T-cell (primary cell): Measurements from ENCODE around the gene VSX2. TPM values are rescaled to one million over a fixed set of nuclear protein-coding genes. Genes with fewer than 3 reads are reported as not detected.

ENCODE experiments used
- ATAC-seq, 4 experiments: fragments of 200-7000 bp in 3 of 4; fragments of 150-1000 bp in 1 of 4; cut with Tn5 transposase; replicated peaks in 1 of 4; 1 replicate in 3 of 4; 2 replicates in 1 of 4; pipeline ENCODE4 v1.10.0; 2021; ENCODE audit warnings: moderate library complexity in 3 of 4, mild to moderate bottlenecking in 2 of 4, moderate number of reproducible peaks in 1 of 4
- CTCF ChIA-PET, 2 donors: fragments of 300-600 bp; sonication (Branson Sonifier 250); formaldehyde crosslinking; loops; one replicate each; lab custom pipeline; 2022; ENCODE audit warnings: antibody characterized with exemption in 2 of 2; lab: Charles Lee
- POLR2A ChIA-PET, 2 donors: fragments of 300-600 bp; sonication (Branson Sonifier 250); formaldehyde crosslinking; loops; one replicate each; lab custom pipeline; 2022; ENCODE audit warnings: antibody characterized with exemption in 2 of 2; lab: Charles Lee
- DNase-seq, 35 experiments: peaks; one replicate each; pipeline versions ENCODE4 v3.0.0 to v3.0.0-alpha.2; 2013 to 2023
- H3K27ac ChIP-seq: one replicate; pipeline ENCODE4 v1.5.1; 2013; ENCODE audit warnings: low read length
- H3K27me3 ChIP-seq, 2 experiments: replicated peaks in 1 of 2; 1 replicate in 1 of 2; 2 replicates in 1 of 2; pipeline versions ENCODE4 v1.6.1 to v1.7.0; 2013; ENCODE audit warnings: low read length in 1 of 2, mixed read lengths in 1 of 2; ENCODE audit not compliant: control insufficient read depth in 2 of 2, insufficient read depth in 2 of 2; ENCODE audit errors: extremely low read depth in 1 of 2
- H3K36me3 ChIP-seq, 2 donors: 1 replicate in 1 of 2; 2 replicates in 1 of 2; pipeline versions ENCODE4 v1.6.1 to v1.7.0; 2013; ENCODE audit warnings: low read length in 1 of 2; ENCODE audit not compliant: control insufficient read depth in 2 of 2, insufficient read depth in 1 of 2; ENCODE audit errors: extremely low read depth in 1 of 2
- H3K4me1 ChIP-seq, 2 experiments: 1 replicate in 1 of 2; 2 replicates in 1 of 2; pipeline versions ENCODE4 v1.6.1 to v1.7.0; 2013; ENCODE audit warnings: low read length in 2 of 2, mixed read lengths in 1 of 2; ENCODE audit not compliant: insufficient read depth in 2 of 2, control insufficient read depth in 1 of 2; ENCODE audit errors: extremely low read depth in 1 of 2
- H3K4me3 ChIP-seq, 2 donors: 1 replicate in 1 of 2; 2 replicates in 1 of 2; pipeline versions ENCODE4 v1.5.1 to v1.7.0; 2013; ENCODE audit warnings: mild to moderate bottlenecking in 2 of 2, low read length in 1 of 2, moderate library complexity in 1 of 2; ENCODE audit not compliant: control insufficient read depth in 1 of 2; ENCODE audit errors: extremely low read depth in 1 of 2
- H3K9me3 ChIP-seq: 2 replicates; pipeline ENCODE4 v1.7.0; 2013
- H3K27ac Mint-ChIP-seq, 2 donors: one replicate each; pipeline ENCODE4 v1.8.0; 2020 to 2021; ENCODE audit warnings: mild to moderate bottlenecking in 2 of 2, mixed read lengths in 2 of 2
- H3K27me3 Mint-ChIP-seq, 2 donors: one replicate each; pipeline ENCODE4 v1.8.0; 2021 to 2022; ENCODE audit warnings: mixed read lengths in 2 of 2
- H3K36me3 Mint-ChIP-seq: one replicate; pipeline ENCODE4 v1.8.0; 2021; ENCODE audit warnings: mixed read lengths
- H3K4me1 Mint-ChIP-seq, 3 donors: one replicate each; pipeline ENCODE4 v1.8.0; 2020 to 2022; ENCODE audit warnings: mixed read lengths in 3 of 3, mild to moderate bottlenecking in 1 of 3
- H3K4me3 Mint-ChIP-seq, 3 donors: one replicate each; pipeline ENCODE4 v1.8.0; 2020 to 2022; ENCODE audit warnings: mild to moderate bottlenecking in 3 of 3, mixed read lengths in 3 of 3, moderate library complexity in 3 of 3
- H3K9me3 Mint-ChIP-seq, 3 donors: one replicate each; pipeline ENCODE4 v1.8.0; 2020 to 2022; ENCODE audit warnings: mixed read lengths in 3 of 3
- WGBS: methylation state at CpG from one replicate; pipeline ENCODE4 v1.1.5; 2013; ENCODE audit warnings: missing lambda C conversion rate; ENCODE audit not compliant: insufficient coverage; 5-methylcytosine and 5-hydroxymethylcytosine counted together
- total RNA-seq, 35 experiments: library from RNA in 6 of 35; stranded (reverse) in 6 of 35; fragments of 120-200 nt in 1 of 35; gene quantifications; one replicate each; pipeline versions ENCODE4 v1.2.1 to v1.2.4 and lab custom pipeline; 2013 to 2026

VSX2 gene
- total RNA-seq, 5 donors from 2014 or later (not counting 1 experiment from before 2014, with no cell fraction given), result not detected

DNA sequence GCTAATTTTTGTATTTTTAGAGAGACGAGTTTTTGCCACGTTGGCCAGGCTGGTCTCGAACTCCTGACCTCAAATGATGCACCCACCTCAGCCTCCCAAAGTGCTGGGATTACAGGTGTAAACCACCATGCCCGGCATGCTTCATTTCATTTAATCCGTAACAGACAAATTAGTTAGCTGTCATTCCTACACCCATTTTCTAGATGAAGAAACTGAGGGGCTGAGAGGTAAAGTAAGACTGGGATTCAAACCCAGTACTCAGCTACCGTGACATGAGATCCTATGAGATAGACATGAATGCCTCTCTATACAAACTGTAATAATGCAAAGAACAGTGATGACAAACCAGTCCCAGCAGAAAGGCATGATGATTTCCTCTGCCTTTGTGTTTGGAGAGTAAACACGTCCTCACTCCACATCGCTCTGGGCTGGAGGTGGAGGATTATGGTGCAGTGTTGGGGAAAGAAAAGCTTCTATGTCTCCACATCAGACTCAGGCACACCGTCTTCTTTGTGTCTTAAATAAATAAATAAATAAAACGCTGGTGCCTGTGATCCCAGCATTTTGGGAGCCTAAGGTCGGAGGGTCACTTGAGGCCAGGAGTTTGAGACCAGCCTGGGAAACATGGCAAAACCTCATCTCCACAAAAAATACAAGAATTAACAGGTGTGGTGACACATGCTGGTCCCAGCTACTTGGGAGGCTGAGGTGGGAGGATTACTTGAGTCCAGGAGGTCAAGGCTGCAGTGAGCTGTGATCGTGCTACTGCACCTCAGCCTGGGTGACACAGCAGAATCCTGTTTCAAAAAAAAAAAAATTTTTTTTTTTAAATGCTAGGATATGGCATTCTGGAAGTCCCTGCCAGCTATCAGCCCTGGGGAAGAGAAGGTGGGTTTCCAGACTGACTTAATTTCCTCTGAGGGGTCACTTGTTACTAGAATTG is 10.5 kb downstream of the VSX2 start:
- no peaks in the 10 kb centered on the region for H3K9me3 ChIP-seq
- WGBS, result 82% methylated on average over 2 of the region's 12 CpGs
- no peak overlapping the region for H3K27ac ChIP-seq
- Mint-ChIP-seq H3K27me3 (peaks cover 47 to 50% of the 10 kb centered on the region in 2 donors), H3K4me3 (no peak overlapping the region), H3K27ac (no peak overlapping the region), H3K9me3 (no peaks in the 10 kb centered on the region), H3K36me3 (no peaks in the 10 kb centered on the region), H3K4me1 (peaks cover 6 to 8% (median 6%) of the 10 kb centered on the region in 3 donors)
- CTCF ChIA-PET, result no interaction called here
- H3K4me3 ChIP-seq, result no peak overlapping the region
- POLR2A ChIA-PET, result interaction anchor here in 1 of 2 donors (0.5 kb wide), 1 partner anchor 1184 kb away, joined by 8 read pairs; no protein-coding TSS in a partner anchor
- peaks cover 0 to 8% of the 10 kb centered on the region in 2 experiments for H3K4me1 ChIP-seq
- DNase-seq, result no peak
- ATAC-seq, result no peak
- peaks cover 4 to 68% of the 10 kb centered on the region in 2 experiments for H3K27me3 ChIP-seq
- H3K36me3 ChIP-seq, result no peaks in the 10 kb centered on the region

- WGBS, result no CpG with 5 or more reads among the region's 3 CpGs
- no peak for ATAC-seq
Observed at GRCh38 chr14:74255281-74255680, 16.0 kb downstream of the VSX2 start.

DNA sequence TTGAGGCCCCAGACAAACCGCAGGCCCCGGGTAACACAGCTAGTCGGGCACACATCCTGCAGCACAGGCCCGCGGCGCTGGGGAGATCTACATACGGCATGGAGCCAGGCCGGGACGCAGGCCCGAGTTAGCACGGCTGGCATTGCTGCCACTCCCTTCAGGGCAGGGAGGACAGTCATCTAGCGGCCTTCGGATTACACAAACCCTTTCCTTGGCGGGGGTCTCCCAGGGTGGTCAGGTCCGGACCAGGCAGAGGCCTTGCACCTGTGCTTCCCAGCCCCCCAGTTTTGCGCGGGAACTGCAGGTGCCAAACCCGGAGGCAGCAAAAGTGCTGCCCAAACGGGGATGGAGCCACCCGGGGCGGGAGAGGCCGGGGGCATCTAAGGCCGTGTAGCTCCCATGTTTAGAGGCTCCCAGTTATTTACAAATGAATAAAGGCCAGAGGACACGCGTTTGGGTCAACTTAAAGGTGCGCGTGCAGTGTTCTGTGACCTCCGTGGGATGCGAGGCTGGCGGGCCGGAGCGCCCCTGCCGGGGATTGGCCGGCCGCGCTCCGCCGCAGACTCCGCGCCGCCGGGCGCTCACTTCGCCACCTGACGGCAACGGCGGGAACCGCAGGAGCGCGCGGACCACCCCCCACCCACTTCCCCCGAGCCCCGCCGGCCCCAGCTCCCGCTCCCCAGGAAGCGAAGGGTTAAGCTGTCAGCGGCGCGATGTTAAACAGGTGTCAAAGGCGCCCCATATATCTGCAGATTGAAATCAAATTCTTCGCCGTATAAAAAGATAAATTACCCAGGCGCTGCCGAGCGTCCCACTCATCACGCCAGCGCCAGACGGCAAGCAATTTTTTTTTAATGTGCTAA is 18.1 kb downstream of the VSX2 start:
- peaks cover 0 to 6% (median 4%) of the 10 kb centered on the region in 3 donors for H3K4me1 Mint-ChIP-seq
- POLR2A ChIA-PET, result interaction anchor here in 1 of 2 donors (0.6 kb wide), 1 partner anchor 1199 kb away, joined by 3 read pairs; no protein-coding TSS in a partner anchor
- DNase-seq, result peak in 34 of 35 experiments; percentile 22 to 82 (median 53)
- Histone ChIP-seq H3K27ac (no peak overlapping the region), H3K27me3 (peaks cover 0 to 47% of the 10 kb centered on the region in 2 experiments), H3K9me3 (no peaks in the 10 kb centered on the region), H3K36me3 (no peaks in the 10 kb centered on the region), H3K4me1 (peaks cover 0 to 18% of the 10 kb centered on the region in 2 experiments), H3K4me3 (peak overlapping the region; percentile 59 to 78)
- CTCF ChIA-PET, result interaction anchor here (0.6 to 1.7 kb wide), 7 partner anchors 9 to 196 kb away, joined by 3 to 7 read pairs (median 4); no protein-coding TSS in a partner anchor
- H3K27me3 Mint-ChIP-seq, result peaks cover 6 to 12% of the 10 kb centered on the region in 2 donors
- H3K36me3 Mint-ChIP-seq, result no peaks in the 10 kb centered on the region
- ATAC-seq, result peak; percentile 93 to 95 (median 94)
- H3K9me3 Mint-ChIP-seq, result no peaks in the 10 kb centered on the region
- H3K27ac Mint-ChIP-seq, result no peak overlapping the region
- peak overlapping the region; percentile 79 to 81 (median 80) for H3K4me3 Mint-ChIP-seq
- WGBS, result 11% methylated on average over 48 of the region's 68 CpGs

More at GRCh38 chr14:74255281-74255680, 16.0 kb downstream of the VSX2 start:
- Histone ChIP-seq H3K9me3 (no peaks in the 10 kb centered on the region), H3K27ac (no peak overlapping the region), H3K27me3 (peaks cover 0 to 58% of the 10 kb centered on the region in 2 experiments), H3K4me3 (no peak overlapping the region), H3K4me1 (peaks cover 0 to 26% of the 10 kb centered on the region in 2 experiments), H3K36me3 (no peaks in the 10 kb centered on the region)
- no peak for DNase-seq
- POLR2A ChIA-PET, result no interaction called here
- Mint-ChIP-seq H3K9me3 (no peaks in the 10 kb centered on the region), H3K36me3 (no peaks in the 10 kb centered on the region), H3K4me3 (no peak overlapping the region), H3K4me1 (peaks cover 8 to 12% (median 10%) of the 10 kb centered on the region in 3 donors), H3K27ac (no peak overlapping the region), H3K27me3 (peaks cover 16 to 18% of the 10 kb centered on the region in 2 donors)
- CTCF ChIA-PET, result interaction anchor here in 1 of 2 donors (0.5 kb wide), 1 partner anchor 11 kb away, joined by 3 read pairs; no protein-coding TSS in a partner anchor

DNA sequence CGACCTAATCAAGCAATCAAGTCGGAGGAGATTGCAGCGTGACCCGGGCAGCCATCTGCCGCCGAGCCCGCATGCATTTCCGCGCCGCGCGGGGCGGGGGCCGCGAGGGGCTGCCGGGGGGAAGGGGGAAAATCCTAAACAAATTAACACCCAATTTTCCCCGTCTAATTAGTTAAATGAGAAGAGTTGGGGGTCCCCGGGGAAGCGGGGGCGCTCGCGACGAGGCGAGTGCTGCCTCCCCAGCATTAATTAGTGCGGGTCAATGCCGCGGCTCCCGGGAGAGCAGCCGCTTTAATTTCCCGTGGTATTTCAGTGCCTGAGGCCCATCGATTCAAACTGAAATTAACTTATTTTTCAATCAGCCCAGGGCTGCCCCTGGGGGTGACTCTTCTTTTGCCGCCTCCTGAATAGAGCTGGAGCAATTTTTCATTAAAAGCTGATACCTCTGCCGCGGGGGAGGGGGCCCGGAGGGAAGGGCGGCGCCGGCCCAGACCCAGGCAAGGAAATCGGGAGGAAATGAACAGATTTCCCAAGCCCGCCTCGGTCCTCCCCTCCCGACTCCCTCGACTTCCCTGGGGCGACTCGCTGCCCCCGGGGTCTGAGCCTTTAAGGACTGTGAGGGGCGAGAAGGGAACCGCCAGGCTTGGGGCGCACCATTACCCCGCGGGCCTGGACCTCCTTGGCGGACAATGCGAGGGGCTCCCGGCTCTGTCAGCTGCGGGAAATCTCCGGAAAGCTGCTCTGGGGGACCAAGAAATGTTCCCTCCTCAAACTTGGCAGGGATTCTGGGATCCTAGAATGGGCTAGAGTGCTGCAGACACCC is 18.9 kb downstream of the VSX2 start:
- ATAC-seq (peak in 2 of 4 experiments; percentile 7 to 27), DNase-seq (peak in 2 of 35 experiments; percentile 7 to 9)
- Histone ChIP-seq H3K9me3 (no peaks in the 10 kb centered on the region), H3K4me1 (peaks cover 0 to 18% of the 10 kb centered on the region in 2 experiments), H3K4me3 (peak overlapping the region; percentile 59 to 78), H3K36me3 (no peaks in the 10 kb centered on the region), H3K27ac (no peak overlapping the region), H3K27me3 (peaks cover 0 to 39% of the 10 kb centered on the region in 2 experiments)
- Mint-ChIP-seq H3K27ac (no peak overlapping the region), H3K36me3 (no peaks in the 10 kb centered on the region), H3K4me3 (peak overlapping the region; percentile 79 to 81 (median 80)), H3K9me3 (no peaks in the 10 kb centered on the region), H3K4me1 (peaks cover 0 to 6% (median 4%) of the 10 kb centered on the region in 3 donors), H3K27me3 (peaks cover 4 to 9% of the 10 kb centered on the region in 2 donors)
- POLR2A ChIA-PET, result no interaction called here
- CTCF ChIA-PET, result interaction anchor here (0.6 to 1.7 kb wide), 5 partner anchors 8 to 196 kb away, joined by 3 to 7 read pairs (median 4); no protein-coding TSS in a partner anchor
- WGBS, result 20% methylated on average over 27 of the region's 56 CpGs

- DNase-seq (no peak), ATAC-seq (no peak)
- Mint-ChIP-seq H3K4me3 (peak overlapping the region; percentile 31 to 79 (median 41)), H3K27me3 (peaks cover 0 to 5% of the 10 kb centered on the region in 2 donors), H3K27ac (no peak overlapping the region), H3K4me1 (peaks cover 0 to 6% (median 4%) of the 10 kb centered on the region in 3 donors), H3K9me3 (no peaks in the 10 kb centered on the region), H3K36me3 (no peaks in the 10 kb centered on the region)
- no peaks in the 10 kb centered on the region for H3K36me3 ChIP-seq
- CTCF ChIA-PET, result interaction anchor here in 1 of 2 donors (0.6 to 1.3 kb wide), 2 partner anchors 146 to 177 kb away, joined by 4 read pairs; no protein-coding TSS in a partner anchor
- POLR2A ChIA-PET, result no interaction called here
- H3K27me3 ChIP-seq, result peaks cover 0 to 36% of the 10 kb centered on the region in 2 experiments
- peaks cover 0 to 18% of the 10 kb centered on the region in 2 experiments for H3K4me1 ChIP-seq
- no peaks in the 10 kb centered on the region for H3K9me3 ChIP-seq
- H3K27ac ChIP-seq, result no peak overlapping the region
- no peak overlapping the region for H3K4me3 ChIP-seq
- 89% methylated on average over 2 of the region's 3 CpGs for WGBS
Observed at GRCh38 chr14:74258764-74259035, 19.5 kb downstream of the VSX2 start.
